ENCODE results near the gene CSTF1. TPM values are rescaled to one million over a fixed set of nuclear protein-coding genes. Genes with fewer than 3 reads are reported as not detected.

CSTF1 gene
- total RNA-seq, 2 donors from 2014 or later = 35.1 to 40.2 TPM

DNA sequence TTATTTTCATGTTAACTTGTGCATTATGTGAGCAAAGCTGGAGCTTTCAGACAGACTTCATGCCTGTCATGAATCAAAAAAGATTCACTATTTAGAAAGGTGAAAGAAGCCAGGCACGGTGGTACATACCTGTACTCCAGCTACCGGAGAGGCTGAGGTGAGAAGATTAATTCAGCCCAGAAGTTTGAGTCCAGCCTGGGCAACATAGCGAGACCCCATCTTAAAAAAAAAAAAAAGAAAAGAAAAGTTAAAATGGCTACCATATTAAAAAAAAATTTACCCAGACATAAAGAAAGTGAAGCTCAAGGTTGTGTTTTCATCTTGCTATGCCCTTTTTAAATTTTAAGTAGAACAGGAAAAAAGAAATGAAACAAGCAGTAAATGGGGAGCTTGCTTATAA lies 20.5 kb downstream of the CSTF1 start:
- TF ChIP-seq POLR2A (IDR thresholded peaks at IDR 0.05) = no peak
- TF ChIP-seq POLR2AphosphoS5 (IDR thresholded peaks at IDR 0.05) = no peak
- TF ChIP-seq, protein P1, sequence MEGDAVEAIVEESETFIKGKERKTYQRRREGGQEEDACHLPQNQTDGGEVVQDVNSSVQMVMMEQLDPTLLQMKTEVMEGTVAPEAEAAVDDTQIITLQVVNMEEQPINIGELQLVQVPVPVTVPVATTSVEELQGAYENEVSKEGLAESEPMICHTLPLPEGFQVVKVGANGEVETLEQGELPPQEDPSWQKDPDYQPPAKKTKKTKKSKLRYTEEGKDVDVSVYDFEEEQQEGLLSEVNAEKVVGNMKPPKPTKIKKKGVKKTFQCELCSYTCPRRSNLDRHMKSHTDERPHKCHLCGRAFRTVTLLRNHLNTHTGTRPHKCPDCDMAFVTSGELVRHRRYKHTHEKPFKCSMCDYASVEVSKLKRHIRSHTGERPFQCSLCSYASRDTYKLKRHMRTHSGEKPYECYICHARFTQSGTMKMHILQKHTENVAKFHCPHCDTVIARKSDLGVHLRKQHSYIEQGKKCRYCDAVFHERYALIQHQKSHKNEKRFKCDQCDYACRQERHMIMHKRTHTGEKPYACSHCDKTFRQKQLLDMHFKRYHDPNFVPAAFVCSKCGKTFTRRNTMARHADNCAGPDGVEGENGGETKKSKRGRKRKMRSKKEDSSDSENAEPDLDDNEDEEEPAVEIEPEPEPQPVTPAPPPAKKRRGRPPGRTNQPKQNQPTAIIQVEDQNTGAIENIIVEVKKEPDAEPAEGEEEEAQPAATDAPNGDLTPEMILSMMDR (IDR thresholded peaks at IDR 0.05) = no peak
- H3K4me1 ChIP-seq (replicated peaks) = no peaks in the 10 kb centered on the region
- DNase-seq (ENCODE audit: low spot score) = no peak
- no peak overlapping the region for H3K4me3 ChIP-seq
- no peaks in the 10 kb centered on the region for H3K9me3 ChIP-seq
- no peaks in the 10 kb centered on the region for H3K27me3 ChIP-seq (replicated peaks; ENCODE audit: insufficient read depth)
- no peaks in the 10 kb centered on the region for H3K36me3 ChIP-seq
- H3K27ac ChIP-seq = no peak overlapping the region
- intact Hi-C loops (cut with DNase I) = no loop called here
- WGBS = 98% methylated on average over 3 of the region's 3 CpGs

DNA sequence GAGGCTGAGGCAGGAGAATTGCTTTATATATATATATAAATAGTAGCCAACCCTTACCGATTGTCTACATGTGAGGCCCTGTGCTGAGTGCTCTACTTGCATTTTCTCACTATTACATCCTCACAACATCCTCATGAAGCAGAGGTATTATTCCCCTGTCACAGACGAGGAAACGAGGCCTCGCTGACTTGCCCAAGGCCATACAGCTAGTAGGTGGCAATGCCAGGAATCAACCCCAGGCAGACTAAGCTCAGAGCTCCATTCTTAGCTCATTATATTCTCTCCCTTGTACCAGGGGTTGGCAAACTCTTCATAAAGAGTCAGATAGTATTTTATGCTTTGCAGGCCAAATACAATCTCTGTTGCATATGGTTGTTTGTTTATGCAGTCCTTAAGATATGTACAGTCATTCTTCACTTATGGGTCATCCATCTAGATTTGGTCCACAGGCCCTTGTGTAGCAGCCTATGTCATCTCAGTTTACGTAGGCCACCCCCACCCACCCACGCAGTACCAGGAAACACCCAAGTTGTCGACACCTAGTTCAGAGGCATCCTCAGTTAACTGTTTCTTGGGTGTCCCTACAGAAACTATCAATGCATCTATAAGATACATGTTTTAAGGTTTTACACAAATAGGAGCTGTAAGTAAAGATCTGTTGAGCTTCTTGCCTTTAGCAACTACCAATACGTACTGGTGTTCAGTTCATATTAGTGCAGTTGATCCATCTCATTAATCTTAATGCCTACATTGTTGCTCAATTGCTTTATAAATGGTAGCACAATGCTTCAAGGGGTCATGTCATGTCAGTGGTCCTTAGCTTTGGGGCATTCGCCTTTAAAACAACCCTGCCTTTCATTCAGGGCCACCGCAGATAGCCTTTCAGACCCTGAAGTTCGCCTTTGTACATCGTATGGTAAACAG lies 22.7 kb downstream of the CSTF1 start:
- Histone ChIP-seq H3K4me3 (no peak overlapping the region), H3K4me1 (replicated peaks) (no peaks in the 10 kb centered on the region), H3K9me3 (no peaks in the 10 kb centered on the region), H3K27ac (no peak overlapping the region), H3K36me3 (no peaks in the 10 kb centered on the region), H3K27me3 (replicated peaks; ENCODE audit: insufficient read depth) (no peaks in the 10 kb centered on the region)
- no peak for TF ChIP-seq POLR2A (IDR thresholded peaks at IDR 0.05)
- TF ChIP-seq, protein P1 (IDR thresholded peaks at IDR 0.05) = no peak
- TF ChIP-seq POLR2AphosphoS5 (IDR thresholded peaks at IDR 0.05) = no peak
- DNase-seq (ENCODE audit: low spot score) = no peak
- intact Hi-C loops (cut with DNase I) = no loop called here
- WGBS = 89% methylated on average over 12 of the region's 12 CpGs

DNA sequence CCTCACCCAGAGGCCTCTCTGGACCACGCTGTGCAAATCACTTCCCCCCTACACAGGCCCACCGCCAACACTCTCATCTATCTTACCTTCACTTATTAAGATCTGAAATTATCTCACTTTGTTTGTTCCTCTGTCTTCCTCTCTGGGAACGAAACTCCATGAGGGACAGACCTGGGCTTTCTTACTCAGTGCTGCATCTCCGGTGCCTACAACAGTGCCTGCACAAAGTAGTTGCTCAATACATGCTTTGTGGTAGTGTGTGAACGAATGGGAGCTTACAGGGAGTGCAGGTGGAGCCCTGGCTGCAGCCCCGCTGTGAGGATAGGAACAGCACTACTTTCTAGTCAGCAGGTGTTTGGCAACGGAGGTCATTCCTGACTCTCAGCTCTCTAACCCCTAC lies 25.0 kb downstream of the CSTF1 start:
- DNase-seq (ENCODE audit: low spot score) = no peak
- Histone ChIP-seq H3K36me3 (no peaks in the 10 kb centered on the region), H3K27me3 (replicated peaks; ENCODE audit: insufficient read depth) (no peaks in the 10 kb centered on the region), H3K9me3 (no peaks in the 10 kb centered on the region), H3K27ac (no peak overlapping the region), H3K4me1 (replicated peaks) (no peaks in the 10 kb centered on the region), H3K4me3 (no peak overlapping the region)
- TF ChIP-seq POLR2AphosphoS5 (IDR thresholded peaks at IDR 0.05) = no peak
- no peak for TF ChIP-seq POLR2A (IDR thresholded peaks at IDR 0.05)
- TF ChIP-seq, protein P1 (IDR thresholded peaks at IDR 0.05) = no peak
- WGBS = 93% methylated on average over 7 of the region's 7 CpGs
- intact Hi-C loops (cut with DNase I) = no loop called here

DNA sequence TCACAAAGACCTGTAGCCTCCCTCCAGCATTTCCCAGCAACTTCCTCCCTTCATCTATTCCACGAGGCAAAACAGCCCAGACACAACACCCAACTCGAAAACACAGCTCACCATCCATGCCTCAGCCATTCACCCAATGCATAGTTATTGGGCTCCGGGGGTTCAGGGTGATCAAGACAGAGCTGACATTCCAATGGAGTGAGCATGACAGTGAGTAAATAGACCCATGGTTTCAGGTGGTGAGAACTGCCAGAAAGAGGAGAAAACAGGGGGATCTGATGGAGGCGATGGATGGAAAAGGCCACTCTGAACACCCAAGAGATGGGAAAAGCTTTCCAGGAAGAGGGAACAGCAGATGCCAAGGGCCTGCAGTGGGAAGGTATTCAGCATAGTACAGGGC lies 25.5 kb downstream of the CSTF1 start:
- Histone ChIP-seq H3K4me1 (replicated peaks) (no peaks in the 10 kb centered on the region), H3K27me3 (replicated peaks; ENCODE audit: insufficient read depth) (no peaks in the 10 kb centered on the region), H3K36me3 (no peaks in the 10 kb centered on the region), H3K9me3 (no peaks in the 10 kb centered on the region), H3K4me3 (no peak overlapping the region), H3K27ac (peak overlapping the region; percentile 4 to 24)
- TF ChIP-seq POLR2AphosphoS5 (IDR thresholded peaks at IDR 0.05) = no peak
- TF ChIP-seq, protein P1 (IDR thresholded peaks at IDR 0.05) = no peak
- WGBS = 97% methylated on average over 4 of the region's 4 CpGs
- intact Hi-C loops (cut with DNase I) = no loop called here
- DNase-seq (ENCODE audit: low spot score) = no peak

DNA sequence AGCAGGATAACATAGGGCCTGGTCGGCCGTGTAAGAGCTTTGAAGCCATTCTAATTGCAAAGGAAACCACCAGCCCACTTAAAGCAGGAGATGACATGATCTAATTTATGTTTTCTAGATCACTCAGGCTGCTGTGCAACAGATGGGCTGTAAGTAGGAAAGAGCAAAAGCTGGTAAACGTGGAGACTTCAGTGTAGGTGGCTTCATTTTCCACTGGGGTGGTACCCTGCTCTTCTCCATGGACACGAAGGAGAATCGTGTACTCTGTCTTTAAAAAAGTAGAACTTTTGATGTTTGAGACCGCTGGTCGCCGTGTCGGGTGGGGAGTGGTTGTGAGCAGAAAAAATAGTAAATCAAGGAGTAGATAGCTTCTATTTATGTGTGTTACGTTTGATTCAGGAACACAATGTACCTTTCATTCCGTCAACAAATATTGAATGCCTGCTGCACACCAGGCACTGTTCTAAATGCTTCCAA lies 26.0 kb downstream of the CSTF1 start:
- Histone ChIP-seq H3K27me3 (replicated peaks; ENCODE audit: insufficient read depth) (no peaks in the 10 kb centered on the region), H3K4me3 (no peak overlapping the region), H3K4me1 (replicated peaks) (no peaks in the 10 kb centered on the region), H3K27ac (peak overlapping the region; percentile 4 to 25), H3K36me3 (no peaks in the 10 kb centered on the region), H3K9me3 (no peaks in the 10 kb centered on the region)
- intact Hi-C loops (cut with DNase I) = no loop called here
- TF ChIP-seq POLR2AphosphoS5 (IDR thresholded peaks at IDR 0.05) (peak; percentile 25), POLR2A (IDR thresholded peaks at IDR 0.05) (no peak)
- TF ChIP-seq, protein P1 (IDR thresholded peaks at IDR 0.05) = no peak
- DNase-seq (ENCODE audit: low spot score) = no peak
- WGBS = 49% methylated on average over 11 of the region's 11 CpGs

All from prostate gland (tissue), 2 donors.